HEK293 (cell line): ENCODE results near the gene TPPP3.

ENCODE experiments used
- CTCF ChIA-PET: fragments of 350-600 bp; formaldehyde crosslinking; extraction: SDS; loops from one replicate; lab custom pipeline; 2021; ENCODE audit warnings: antibody characterized with exemption; lab: Yijun Ruan, JAX
- POLR2A ChIA-PET: fragments of 300-600 bp; formaldehyde crosslinking; extraction: SDS; loops from one replicate; lab custom pipeline; 2020; ENCODE audit warnings: antibody characterized with exemption, inconsistent platforms; lab: Yijun Ruan, JAX
- H3K27ac ChIP-seq: fragments of 200-500 bp; sonication (Bioruptor generic); 2 replicates; pipeline ENCODE4 v1.5.1; 2014; ENCODE audit warnings: low read depth, low read length, control low read depth, inconsistent platforms; ENCODE audit errors: extremely low read depth
- H3K36me3 ChIP-seq, 2 experiments: fragments of 200-500 bp in 1 of 2; sonication (Bioruptor generic) in 1 of 2; 1 replicate in 1 of 2; 2 replicates in 1 of 2; pipeline ENCODE4 v1.5.1; 2014 to 2017; ENCODE audit warnings: inconsistent platforms in 2 of 2, low read length in 2 of 2; ENCODE audit not compliant: control insufficient read depth in 2 of 2, insufficient read depth in 1 of 2
- H3K4me1 ChIP-seq: fragments of 200-500 bp; sonication (Bioruptor generic); 2 replicates; pipeline ENCODE4 v1.5.1; 2014; ENCODE audit warnings: mild to moderate bottlenecking, low read length, inconsistent platforms; ENCODE audit not compliant: control insufficient read depth, insufficient read depth
- H3K4me3 ChIP-seq: 2 replicates; pipeline ENCODE4 v1.5.1; 2011; ENCODE audit warnings: low read depth, mild to moderate bottlenecking, control low read depth, low read length, moderate library complexity
- H3K9me3 ChIP-seq: fragments of 200-500 bp; sonication (Bioruptor generic); 2 replicates; pipeline ENCODE4 v1.5.1; 2014; ENCODE audit warnings: low read depth, low read length, inconsistent platforms; ENCODE audit not compliant: control insufficient read depth, insufficient read depth
- BCL6B ChIP-seq: fragments of 450-650 bp; formaldehyde crosslinking; IDR thresholded peaks from 2 replicates; pipeline ENCODE4 v1.5.1; 2017; ENCODE audit warnings: missing biosample characterization, missing genetic modification characterization
- ELK4 ChIP-seq: IDR thresholded peaks from 2 replicates; pipeline ENCODE4 v1.6.1; 2011; ENCODE audit warnings: mild to moderate bottlenecking, low read depth, low read length, borderline replicate concordance
- GFI1B ChIP-seq: fragments of 450-650 bp; formaldehyde crosslinking; IDR thresholded peaks from 2 replicates; pipeline ENCODE4 v1.5.1; 2016; ENCODE audit warnings: missing biosample characterization, missing genetic modification characterization
- MZF1 ChIP-seq: fragments of 450-650 bp; formaldehyde crosslinking; IDR thresholded peaks from 2 replicates; pipeline ENCODE4 v1.5.1; 2017; ENCODE audit warnings: missing biosample characterization, missing genetic modification characterization, borderline replicate concordance
- SCRT2 ChIP-seq: fragments of 450-650 bp; formaldehyde crosslinking; IDR thresholded peaks from 2 replicates; pipeline ENCODE4 v1.5.1; 2016; ENCODE audit warnings: missing biosample characterization, missing genetic modification characterization
- SP2 ChIP-seq: fragments of 450-650 bp; formaldehyde crosslinking; IDR thresholded peaks from 2 replicates; pipeline ENCODE4 v1.5.1; 2016; ENCODE audit warnings: missing biosample characterization, missing genetic modification characterization
- SP3 ChIP-seq: fragments of 450-650 bp; formaldehyde crosslinking; IDR thresholded peaks from 2 replicates; pipeline ENCODE4 v1.5.1; 2016; ENCODE audit warnings: missing biosample characterization, missing genetic modification characterization
- TRIM28 ChIP-seq: IDR thresholded peaks from 2 replicates; pipeline ENCODE4 v1.6.1; 2011; ENCODE audit warnings: low read length, control low read depth, borderline replicate concordance
- ZBTB7A ChIP-seq: fragments of 450-650 bp; formaldehyde crosslinking; IDR thresholded peaks from 2 replicates; pipeline ENCODE4 v1.5.1; 2016; ENCODE audit warnings: low read depth, missing biosample characterization, missing genetic modification characterization
- ZFP37 ChIP-seq: fragments of 450-650 bp; formaldehyde crosslinking; IDR thresholded peaks from 2 replicates; pipeline ENCODE4 v1.5.1; 2016; ENCODE audit warnings: missing biosample characterization, missing genetic modification characterization
- ZIC2 ChIP-seq: fragments of 450-650 bp; formaldehyde crosslinking; IDR thresholded peaks from 2 replicates; pipeline ENCODE4 v1.5.1; 2016; ENCODE audit warnings: missing biosample characterization, missing genetic modification characterization
- ZNF10 ChIP-seq: fragments of 450-650 bp; formaldehyde crosslinking; IDR thresholded peaks from 2 replicates; pipeline ENCODE4 v1.5.1; 2017; ENCODE audit warnings: missing biosample characterization, missing genetic modification characterization
- ZNF132 ChIP-seq: fragments of 450-650 bp; formaldehyde crosslinking; IDR thresholded peaks from 2 replicates; pipeline ENCODE4 v1.5.1; 2017; ENCODE audit warnings: missing biosample characterization, missing genetic modification characterization, borderline replicate concordance
- ZNF223 ChIP-seq: fragments of 450-650 bp; formaldehyde crosslinking; IDR thresholded peaks from 2 replicates; pipeline ENCODE4 v1.5.1; 2016; ENCODE audit warnings: missing biosample characterization, missing genetic modification characterization
- ZNF266 ChIP-seq: fragments of 450-650 bp; formaldehyde crosslinking; IDR thresholded peaks from 2 replicates; pipeline ENCODE4 v1.5.1; 2016; ENCODE audit warnings: missing biosample characterization, missing genetic modification characterization, low read depth
- ZNF302 ChIP-seq: fragments of 450-650 bp; formaldehyde crosslinking; IDR thresholded peaks from 2 replicates; pipeline ENCODE4 v1.5.1; 2016; ENCODE audit warnings: missing biosample characterization, missing genetic modification characterization, low read depth
- ZNF37A ChIP-seq: fragments of 450-650 bp; IDR thresholded peaks from 2 replicates; pipeline ENCODE4 v1.5.1; 2018; ENCODE audit warnings: missing biosample characterization, missing genetic modification characterization
- ZNF426 ChIP-seq: fragments of 450-650 bp; formaldehyde crosslinking; IDR thresholded peaks from 2 replicates; pipeline ENCODE4 v1.5.1; 2017; ENCODE audit warnings: missing biosample characterization, missing genetic modification characterization, mild to moderate bottlenecking, inconsistent platforms, moderate library complexity
- ZNF48 ChIP-seq: fragments of 450-650 bp; formaldehyde crosslinking; IDR thresholded peaks from 2 replicates; pipeline ENCODE4 v1.5.1; 2016; ENCODE audit warnings: missing biosample characterization, missing genetic modification characterization
- ZNF501 ChIP-seq: fragments of 450-650 bp; formaldehyde crosslinking; IDR thresholded peaks from 2 replicates; pipeline ENCODE4 v1.5.1; 2016; ENCODE audit warnings: missing biosample characterization, missing genetic modification characterization
- ZNF529 ChIP-seq: fragments of 450-650 bp; formaldehyde crosslinking; IDR thresholded peaks from 2 replicates; pipeline ENCODE4 v1.5.1; 2017; ENCODE audit warnings: missing genetic modification characterization, missing biosample characterization; ENCODE audit not compliant: insufficient replicate concordance
- ZNF596 ChIP-seq: fragments of 450-650 bp; IDR thresholded peaks from 2 replicates; pipeline ENCODE4 v1.5.0; 2018; ENCODE audit warnings: missing biosample characterization, mild to moderate bottlenecking, missing genetic modification characterization, moderate library complexity
- ZNF621 ChIP-seq: fragments of 450-650 bp; formaldehyde crosslinking; IDR thresholded peaks from 2 replicates; pipeline ENCODE4 v1.5.1; 2017; ENCODE audit warnings: missing biosample characterization, missing genetic modification characterization
- ZNF639 ChIP-seq: fragments of 450-650 bp; formaldehyde crosslinking; IDR thresholded peaks from 2 replicates; pipeline ENCODE4 v1.5.1; 2016; ENCODE audit warnings: missing biosample characterization, missing genetic modification characterization
- ZNF692 ChIP-seq: fragments of 450-650 bp; formaldehyde crosslinking; IDR thresholded peaks from 2 replicates; pipeline ENCODE4 v1.5.1; 2016; ENCODE audit warnings: missing biosample characterization, missing genetic modification characterization
- ZNF768 ChIP-seq: fragments of 450-650 bp; formaldehyde crosslinking; IDR thresholded peaks from 2 replicates; pipeline ENCODE4 v1.5.1; 2018; ENCODE audit warnings: missing biosample characterization, mild to moderate bottlenecking, missing genetic modification characterization
- ZNF777 ChIP-seq: fragments of 450-650 bp; formaldehyde crosslinking; IDR thresholded peaks from 2 replicates; pipeline ENCODE4 v1.5.1; 2017; ENCODE audit warnings: missing biosample characterization, missing genetic modification characterization, borderline replicate concordance
- ZNF792 ChIP-seq: fragments of 450-650 bp; formaldehyde crosslinking; IDR thresholded peaks from 2 replicates; pipeline ENCODE4 v1.5.1; 2016; ENCODE audit warnings: missing biosample characterization, missing genetic modification characterization
- ZNF837 ChIP-seq: fragments of 450-650 bp; formaldehyde crosslinking; IDR thresholded peaks from 2 replicates; pipeline ENCODE4 v1.5.1; 2016; ENCODE audit warnings: missing biosample characterization, missing genetic modification characterization
- ZNF843 ChIP-seq: fragments of 450-650 bp; formaldehyde crosslinking; IDR thresholded peaks from 2 replicates; pipeline ENCODE4 v1.5.1; 2016; ENCODE audit warnings: missing biosample characterization, missing genetic modification characterization
- ZSCAN30 ChIP-seq: fragments of 450-650 bp; IDR thresholded peaks from 2 replicates; pipeline ENCODE4 v1.5.1; 2018; ENCODE audit warnings: missing biosample characterization, mild to moderate bottlenecking, missing genetic modification characterization, moderate library complexity
- ZSCAN4 ChIP-seq: fragments of 450-650 bp; formaldehyde crosslinking; IDR thresholded peaks from 2 replicates; pipeline ENCODE4 v1.5.1; 2017; ENCODE audit warnings: missing biosample characterization, missing genetic modification characterization
- ZXDB ChIP-seq: fragments of 450-650 bp; formaldehyde crosslinking; IDR thresholded peaks from 2 replicates; pipeline ENCODE4 v1.5.1; 2016; ENCODE audit warnings: missing biosample characterization, missing genetic modification characterization

TPPP3 gene

GRCh38 chr16:67415872-67416793 is 22.8 kb upstream of the TPPP3 start, which contains the start of gene ZDHHC1:
ZDHHC1 (minus strand) TSS chr16:67416477; CDS start chr16:67407775, 8,702 bp downstream.
- Histone ChIP-seq H3K27ac (peak within 1 kb of the TSS; percentile 88), H3K9me3 (no peaks in the 10 kb centered on the region), H3K4me1 (peaks cover 3% of the 10 kb centered on the region; the same call in 1 of the 2 replicates), H3K36me3 (no peaks in the 10 kb centered on the region), H3K4me3 (peak within 1 kb of the TSS; percentile 66)
- ChIA-PET CTCF (interaction anchor here (0.6 to 2.0 kb wide), 33 partner anchors 8 to 905 kb away, joined by 3 to 21 read pairs (median 3); partner anchors contain the start of genes HSD11B2 and TMEM208), POLR2A (interaction anchor here (1.0 to 1.1 kb wide), 2 partner anchors 12 to 34 kb away, joined by 3 read pairs; no protein-coding TSS in a partner anchor)
- TF ChIP-seq ZNF692 (tag by site-specific recombination) (peak; percentile 92), ZNF266 (no peak), ZNF48 (tag by site-specific recombination) (no peak), ZNF426 (tag by site-specific recombination) (no peak), ZNF843 (no peak), GFI1B (tag by site-specific recombination) (no peak), ZNF596 (no peak), ZNF132 (tag by site-specific recombination) (no peak), ZNF223 (tag by site-specific recombination) (no peak), ZNF37A (tag by site-specific recombination) (no peak), ZNF501 (tag by site-specific recombination) (no peak; the same call in 1 of the 2 replicates), TRIM28 (no peak), SP2 (tag by site-specific recombination) (no peak), ZBTB7A (tag by site-specific recombination) (no peak; the same call in 1 of the 2 replicates), ZNF529 (tag by site-specific recombination) (no peak), SP3 (tag by site-specific recombination) (0 out of 2 replicates have a peak, but pooled peaks have one; percentile 8), SCRT2 (tag by site-specific recombination) (no peak), BCL6B (tag by site-specific recombination) (no peak), ZSCAN4 (tag by site-specific recombination) (no peak), MZF1 (tag by site-specific recombination) (no peak), ZFP37 (no peak), ZNF792 (tag by site-specific recombination) (no peak), ZNF777 (tag by site-specific recombination) (no peak), ZNF639 (tag by site-specific recombination) (no peak), ZNF768 (no peak), ZIC2 (tag by site-specific recombination) (no peak), ZNF837 (tag by site-specific recombination) (no peak), ZNF302 (tag by site-specific recombination) (no peak), ELK4 (no peak), ZXDB (tag by site-specific recombination) (peak; percentile 65), ZNF10 (tag by site-specific recombination) (peak; percentile 27; the same call in 1 of the 2 replicates), ZNF621 (tag by site-specific recombination) (no peak), ZSCAN30 (tag by site-specific recombination) (peak; percentile 93)
